GM21528 (cell line): Measurements from ENCODE around the gene MINK1.
A peak's percentile ranks its signal among the peaks of the same experiment; 100 is the strongest.
"Not testable (repeated sequence)": the region's sequence is repeated elsewhere in the genome, so short reads cannot be mapped to it uniquely, and the experiment has no call there.

Experiments
- ATAC-seq: cut with Tn5 transposase; IDR thresholded peaks from one replicate; pipeline ENCODE4 v1.9.1; 2021; ENCODE audit warnings: mild to moderate bottlenecking, moderate library complexity; ENCODE audit not compliant: unreplicated experiment, low FRiP score

Gene MINK1

DNA sequence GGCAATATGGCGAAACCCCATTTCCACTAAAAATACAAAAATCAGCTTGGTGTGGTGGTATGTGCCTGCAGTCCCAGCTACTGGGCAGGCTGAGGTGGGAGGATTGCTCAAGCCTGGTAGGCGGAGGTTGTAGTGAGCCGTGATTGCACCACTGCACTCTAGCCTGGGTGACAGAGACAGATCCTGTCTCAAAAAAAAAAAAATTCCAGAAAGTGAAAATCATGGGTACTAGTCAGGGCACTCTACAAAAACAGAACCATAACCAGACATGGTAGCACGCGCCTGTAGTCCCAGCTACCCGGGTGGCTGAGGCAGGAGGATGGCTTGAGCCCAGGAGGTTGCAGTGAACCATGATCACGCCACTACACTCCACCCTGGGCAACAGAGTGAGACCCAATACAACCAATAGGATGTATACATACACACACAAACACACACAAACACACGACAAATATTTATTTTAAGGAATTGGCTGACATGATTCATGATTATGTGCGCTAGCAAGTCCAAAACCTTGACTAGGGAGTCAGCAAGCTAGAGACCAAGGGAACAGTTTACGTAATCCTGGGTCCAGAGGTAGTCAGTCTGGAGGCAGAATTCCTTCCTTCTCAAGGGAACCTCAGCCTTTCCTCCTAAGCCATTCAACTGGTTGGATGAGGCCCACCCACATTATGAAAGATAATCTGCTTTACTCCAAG, 87.4 kb downstream of the MINK1 start:
- no peak for ATAC-seq

DNA sequence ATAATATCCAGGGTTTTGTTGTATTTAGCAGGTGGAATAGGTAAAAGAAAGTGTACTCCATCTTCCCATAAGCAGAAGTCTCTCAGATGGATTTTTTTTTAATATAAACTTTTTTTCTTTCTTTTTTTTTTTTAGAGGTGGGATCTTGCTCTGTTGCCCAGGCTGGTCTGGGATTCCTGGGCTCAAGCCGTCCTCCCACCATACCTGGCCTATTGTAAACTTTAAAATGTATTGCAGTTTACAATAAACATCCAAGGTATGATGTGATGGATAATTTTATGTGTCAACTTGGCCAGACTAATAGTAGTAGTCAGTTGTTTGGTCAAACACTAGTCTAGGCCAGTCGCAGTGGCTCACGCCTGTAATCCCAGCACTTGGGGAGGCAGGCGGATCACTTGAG, 88.2 kb downstream of the MINK1 start:
- ATAC-seq, result no peak

DNA sequence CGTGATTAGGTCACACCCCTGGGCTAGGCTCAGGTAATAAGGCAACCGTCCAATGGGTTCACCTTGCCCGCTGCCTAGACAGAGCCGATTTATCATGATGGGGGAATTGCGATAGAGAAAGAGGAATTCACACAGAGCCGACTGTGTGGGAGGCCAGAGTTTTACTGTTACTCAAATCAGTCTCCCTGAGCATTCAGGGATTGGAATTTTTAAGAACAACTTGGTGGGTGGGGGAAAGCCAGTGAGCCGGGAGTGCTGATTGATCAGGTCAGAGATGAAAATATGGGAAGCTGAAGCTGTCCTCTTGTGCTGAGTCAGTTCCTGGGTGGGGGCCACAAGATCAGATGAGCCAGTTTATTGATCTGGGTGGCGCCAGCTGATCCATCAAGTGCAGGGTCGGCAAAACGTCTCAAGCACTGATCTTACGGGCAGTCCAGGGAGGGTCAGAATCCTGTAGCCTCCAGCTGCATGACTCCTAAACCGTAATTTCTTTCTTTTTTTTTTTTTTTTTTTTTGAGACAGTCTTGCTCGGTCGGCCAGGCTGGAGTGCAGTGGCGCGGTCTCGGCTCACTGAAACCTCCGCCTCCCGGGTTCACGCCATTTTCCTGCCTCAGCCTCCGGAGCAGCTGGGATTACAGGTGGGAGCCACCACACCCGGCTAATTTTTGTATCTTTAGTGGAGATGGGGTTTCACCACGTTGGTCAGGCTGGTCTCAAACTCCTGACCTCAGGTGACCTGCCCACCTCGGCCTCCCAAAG, 93.6 kb downstream of the MINK1 start:
- not testable (repeated sequence) for ATAC-seq

DNA sequence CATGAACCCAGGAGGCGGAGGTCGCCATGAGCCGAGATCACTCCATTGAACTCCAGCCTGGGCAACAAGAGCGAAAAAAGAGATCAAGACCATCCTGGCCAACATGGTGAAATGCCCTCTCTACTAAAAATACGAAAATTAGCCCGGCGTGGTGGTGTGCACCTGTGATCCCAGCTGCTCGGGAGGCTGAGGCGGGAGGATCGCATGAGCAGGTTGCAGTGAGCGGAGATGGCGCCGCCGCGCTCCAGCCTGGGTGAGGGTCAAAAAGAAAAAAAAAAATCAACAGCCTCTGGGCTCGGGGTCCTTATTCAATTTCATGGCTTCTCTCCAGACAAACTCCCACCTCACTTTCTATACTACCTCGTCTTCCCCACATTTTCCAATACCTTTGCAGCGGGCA, 95.7 kb downstream of the MINK1 start:
- no peak for ATAC-seq

- ATAC-seq, result no peak
Measured at GRCh38 chr17:4931963-4932362, 98.8 kb downstream of the MINK1 start, which contains the start of gene GP1BA. TSS of gene GP1BA (plus strand) at chr17:4932277. CDS start at chr17:4932605, 328 bp downstream.

- ATAC-seq, result no peak
Measured at GRCh38 chr17:4932756-4933155, 99.6 kb downstream of the MINK1 start.

GRCh38 chr17:4933646-4934045, 100.5 kb downstream of the MINK1 start:
- ATAC-seq, result no peak

DNA sequence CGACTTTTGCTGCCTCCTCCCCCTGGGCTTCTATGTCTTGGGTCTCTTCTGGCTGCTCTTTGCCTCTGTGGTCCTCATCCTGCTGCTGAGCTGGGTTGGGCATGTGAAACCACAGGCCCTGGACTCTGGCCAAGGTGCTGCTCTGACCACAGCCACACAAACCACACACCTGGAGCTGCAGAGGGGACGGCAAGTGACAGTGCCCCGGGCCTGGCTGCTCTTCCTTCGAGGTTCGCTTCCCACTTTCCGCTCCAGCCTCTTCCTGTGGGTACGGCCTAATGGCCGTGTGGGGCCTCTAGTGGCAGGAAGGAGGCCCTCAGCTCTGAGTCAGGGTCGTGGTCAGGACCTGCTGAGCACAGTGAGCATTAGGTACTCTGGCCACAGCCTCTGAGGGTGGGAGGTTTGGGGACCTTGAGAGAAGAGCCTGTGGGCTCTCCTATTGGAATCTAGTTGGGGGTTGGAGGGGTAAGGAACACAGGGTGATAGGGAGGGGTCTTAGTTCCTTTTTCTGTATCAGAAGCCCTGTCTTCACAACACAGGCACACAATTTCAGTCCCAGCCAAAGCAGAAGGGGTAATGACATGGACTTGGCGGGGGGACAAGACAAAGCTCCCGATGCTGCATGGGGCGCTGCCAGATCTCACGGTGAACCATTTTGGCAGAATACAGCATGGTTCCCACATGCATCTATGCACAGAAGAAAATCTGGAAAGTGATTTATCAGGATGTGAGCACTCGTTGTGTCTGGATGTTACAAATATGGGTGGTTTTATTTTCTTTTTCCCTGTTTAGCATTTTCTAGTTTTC, 101.2 kb downstream of the MINK1 start:
- ATAC-seq, result no peak

DNA sequence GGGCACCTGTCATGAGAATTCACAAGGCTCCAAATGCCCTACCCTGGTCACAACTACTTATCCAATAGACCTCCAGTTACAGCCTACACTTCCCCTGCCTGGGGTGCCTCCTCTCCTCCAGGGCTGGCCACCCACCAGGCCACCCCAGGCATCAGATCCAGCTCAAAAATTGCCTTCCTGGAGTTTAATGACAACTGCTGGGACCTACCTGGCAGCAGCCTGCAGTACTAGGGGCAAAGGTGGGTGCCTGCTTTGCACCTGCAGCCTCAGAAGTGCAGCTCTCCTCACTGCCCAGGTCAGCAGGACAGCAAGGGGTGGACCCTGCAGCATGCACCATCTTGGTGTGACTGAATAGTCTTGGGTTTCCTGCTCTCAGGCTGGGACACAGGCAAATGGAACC, 102.5 kb downstream of the MINK1 start:
- no peak for ATAC-seq

- no peak for ATAC-seq
Measured at GRCh38 chr17:4936436-4936835, 103.3 kb downstream of the MINK1 start.

- ATAC-seq, result no peak
Measured at GRCh38 chr17:4937553-4937952, 104.4 kb downstream of the MINK1 start.

GRCh38 chr17:4938069-4938491, 104.9 kb downstream of the MINK1 start:
- ATAC-seq, result no peak

GRCh38 chr17:4938688-4939545, 105.8 kb downstream of the MINK1 start:
- no peak for ATAC-seq

GRCh38 chr17:4939546-4939795, 106.3 kb downstream of the MINK1 start:
- ATAC-seq, result peak; percentile 5

DNA sequence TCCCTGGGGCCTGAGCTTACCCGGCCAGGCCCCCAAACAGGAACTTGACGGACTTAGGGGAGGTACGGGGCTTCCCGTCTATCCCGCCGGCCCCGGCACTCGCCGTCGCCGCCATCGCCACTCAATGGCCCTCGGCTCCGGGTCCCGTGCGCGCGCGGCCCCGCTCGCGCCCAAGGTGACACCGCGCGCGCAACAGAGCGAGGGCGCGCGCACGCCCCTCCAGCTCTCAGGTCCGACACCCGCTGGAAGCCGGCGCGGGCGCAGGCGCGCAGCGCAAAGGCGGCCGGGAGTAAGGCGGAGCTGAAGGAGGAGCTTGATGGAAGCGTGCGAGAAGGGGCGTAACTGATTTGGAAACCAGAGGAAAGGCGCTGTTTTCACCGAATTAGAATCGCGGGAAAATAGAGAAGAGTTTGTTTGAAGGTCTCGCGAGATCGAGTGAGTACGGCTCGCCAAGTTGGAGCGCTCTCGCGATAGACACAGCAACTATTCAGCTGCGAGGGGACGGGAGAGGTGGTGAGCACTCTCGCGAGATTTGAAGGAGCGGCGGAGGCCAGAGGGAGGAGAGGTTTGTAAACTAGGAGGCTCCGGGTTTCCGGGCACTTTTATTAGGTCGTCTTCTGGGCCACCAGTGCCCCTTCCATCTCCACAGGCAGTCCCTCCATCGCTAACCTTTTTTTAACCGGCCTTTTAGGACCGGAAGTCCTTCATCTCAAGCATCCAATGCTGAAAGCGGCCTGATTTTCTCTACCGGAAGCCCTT, 106.8 kb downstream of the MINK1 start, which contains the start of the genes RNF167 and SLC25A11:
TSS of gene RNF167 (plus strand) at position 473 of the 759 bp plus-strand sequence. CDS start 642 bp downstream, outside the sequence.
TSS of gene SLC25A11 (minus strand) at position 251 of the 759 bp plus-strand sequence. CDS start at position 115, 136 bp downstream.
- ATAC-seq, result peak; percentile 71

DNA sequence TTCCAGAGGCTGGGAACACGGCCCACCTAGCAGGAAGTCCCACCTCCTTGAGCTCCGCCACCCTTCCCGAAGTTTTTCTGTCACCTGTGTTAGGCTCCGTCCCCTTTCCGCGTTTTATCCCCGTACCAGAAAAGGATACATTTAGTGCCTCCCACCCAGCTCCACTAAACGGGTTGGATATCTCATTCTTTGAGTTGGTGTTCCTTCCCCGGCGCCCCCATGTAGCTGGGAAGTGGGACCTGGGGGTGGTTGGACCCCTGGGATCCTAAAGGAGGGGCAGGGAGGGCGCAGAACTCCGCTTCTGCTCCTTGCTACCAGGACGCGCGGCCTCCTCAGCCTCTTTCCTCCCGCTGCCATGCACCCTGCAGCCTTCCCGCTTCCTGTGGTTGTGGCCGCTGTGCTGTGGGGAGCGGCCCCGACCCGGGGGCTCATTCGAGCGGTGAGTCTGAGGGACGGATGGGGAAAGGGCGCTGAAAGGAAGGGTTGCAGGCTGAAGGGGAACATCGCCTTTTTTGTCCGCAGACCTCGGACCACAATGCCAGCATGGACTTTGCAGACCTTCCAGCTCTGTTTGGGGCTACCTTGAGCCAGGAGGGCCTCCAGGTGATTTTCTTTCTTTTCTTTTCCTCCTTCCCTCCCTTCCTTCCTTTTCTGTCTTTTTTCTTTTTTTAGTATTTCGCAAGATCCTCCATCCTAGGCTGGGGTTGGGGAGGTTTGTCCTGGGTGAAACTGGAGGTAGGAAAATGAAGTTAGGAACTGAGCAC, 107.6 kb downstream of the MINK1 start:
- ATAC-seq, result no peak

DNA sequence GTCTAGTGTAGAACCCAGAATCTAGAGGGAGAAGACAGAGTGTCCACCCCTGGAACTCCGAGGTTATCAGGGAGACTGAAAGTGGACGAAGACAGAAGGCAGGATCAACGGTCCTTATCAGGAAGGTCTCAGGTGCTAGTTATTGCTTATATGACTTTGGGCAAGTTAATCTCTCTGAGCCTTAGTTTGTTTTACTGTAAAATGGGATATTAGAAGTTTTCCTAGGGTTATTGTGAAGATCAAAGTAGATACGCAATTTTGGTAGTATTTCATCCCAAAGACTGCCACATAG, 108.1 kb downstream of the MINK1 start:
- ATAC-seq, result no peak

- no peak for ATAC-seq
Measured at GRCh38 chr17:4942760-4943508, 109.8 kb downstream of the MINK1 start.
